Mesothelial cell of epicardium (in vitro differentiated cells): Measurements from ENCODE around the gene FUS. TPM values are rescaled to one million over a fixed set of nuclear protein-coding genes. Genes with fewer than 3 reads are reported as not detected.
"Not testable (repeated sequence)": the region's sequence is repeated elsewhere in the genome, so short reads cannot be mapped to it uniquely, and the experiment has no call there.

Experiments
- DNase-seq, 2 experiments: peaks; one replicate each; pipeline ENCODE4 v3.0.0; 2021; ENCODE audit warnings: low spot score in 2 of 2; ENCODE audit not compliant: unreplicated experiment in 2 of 2
- H3K27ac Mint-ChIP-seq: 2 replicates; pipeline ENCODE4 v1.8.0; 2021; ENCODE audit warnings: mixed read lengths
- H3K27me3 Mint-ChIP-seq: 2 replicates; pipeline ENCODE4 v1.8.0; 2021; ENCODE audit warnings: low read depth, mixed read lengths
- H3K36me3 Mint-ChIP-seq: 2 replicates; pipeline ENCODE4 v1.8.0; 2021; ENCODE audit warnings: mixed read lengths
- H3K4me1 Mint-ChIP-seq: 2 replicates; pipeline ENCODE4 v1.8.0; 2021; ENCODE audit warnings: mixed read lengths
- H3K4me3 Mint-ChIP-seq: 2 replicates; pipeline ENCODE4 v1.8.0; 2021; ENCODE audit warnings: mild to moderate bottlenecking, moderate library complexity, mixed read lengths
- H3K9me3 Mint-ChIP-seq: 2 replicates; pipeline ENCODE4 v1.8.0; 2021; ENCODE audit warnings: mixed read lengths
- CTCF ChIP-seq: fragments of 200-600 bp; sonication (generic); IDR thresholded peaks from one replicate; pipeline ENCODE4 v1.5.0; 2021; ENCODE audit warnings: antibody characterized with exemption; ENCODE audit not compliant: unreplicated experiment
- total RNA-seq: library from RNA; stranded (reverse); gene quantifications from 3 replicates; pipeline ENCODE4 v1.2.1, GENCODE V29; 2021

FUS gene
- total RNA-seq, 1 donor from 2014 or later = 718 TPM

GRCh38 chr16:31143011-31143693, 36.8 kb upstream of the FUS start:
- Mint-ChIP-seq H3K4me3 (peak overlapping the region; percentile 47), H3K27ac (no peak overlapping the region), H3K27me3 (peaks cover 29% of the 10 kb centered on the region), H3K9me3 (no peaks in the 10 kb centered on the region), H3K36me3 (no peaks in the 10 kb centered on the region), H3K4me1 (peaks cover 33% of the 10 kb centered on the region)
- no peak for DNase-seq
- no peak for TF ChIP-seq CTCF

- Mint-ChIP-seq H3K9me3 (no peaks in the 10 kb centered on the region), H3K27ac (no peak overlapping the region), H3K27me3 (peaks cover 32% of the 10 kb centered on the region), H3K4me3 (peak overlapping the region; percentile 47), H3K36me3 (no peaks in the 10 kb centered on the region), H3K4me1 (peaks cover 27% of the 10 kb centered on the region)
- TF ChIP-seq CTCF = no peak
- no peak for DNase-seq
Measured at GRCh38 chr16:31143694-31144148, 36.2 kb upstream of the FUS start.

DNA sequence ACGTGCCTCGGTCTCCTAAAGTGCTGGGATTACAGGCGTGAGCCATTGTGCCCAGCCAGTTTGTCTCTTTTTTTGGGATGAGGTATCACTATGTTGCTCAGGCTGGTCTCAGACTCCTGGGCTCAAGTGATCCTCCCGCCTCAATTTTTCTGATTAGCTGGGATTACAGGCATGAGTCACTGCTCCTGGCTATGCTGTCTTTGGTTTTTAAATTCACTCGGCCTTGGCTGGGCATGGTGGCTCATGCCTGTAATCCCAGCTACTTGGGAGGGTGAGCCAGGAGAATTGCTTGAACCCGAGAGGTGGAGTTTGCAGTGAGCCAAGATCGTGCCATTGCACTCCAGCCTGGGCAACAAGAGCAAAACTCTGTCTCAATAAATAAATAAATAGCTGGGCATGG, 35.5 kb upstream of the FUS start:
- H3K27me3 Mint-ChIP-seq = peaks cover 35% of the 10 kb centered on the region
- H3K9me3 Mint-ChIP-seq, H3K36me3 Mint-ChIP-seq, H3K4me3 Mint-ChIP-seq, DNase-seq, H3K27ac Mint-ChIP-seq: not testable (repeated sequence)
- peaks cover 21% of the 10 kb centered on the region for H3K4me1 Mint-ChIP-seq

DNA sequence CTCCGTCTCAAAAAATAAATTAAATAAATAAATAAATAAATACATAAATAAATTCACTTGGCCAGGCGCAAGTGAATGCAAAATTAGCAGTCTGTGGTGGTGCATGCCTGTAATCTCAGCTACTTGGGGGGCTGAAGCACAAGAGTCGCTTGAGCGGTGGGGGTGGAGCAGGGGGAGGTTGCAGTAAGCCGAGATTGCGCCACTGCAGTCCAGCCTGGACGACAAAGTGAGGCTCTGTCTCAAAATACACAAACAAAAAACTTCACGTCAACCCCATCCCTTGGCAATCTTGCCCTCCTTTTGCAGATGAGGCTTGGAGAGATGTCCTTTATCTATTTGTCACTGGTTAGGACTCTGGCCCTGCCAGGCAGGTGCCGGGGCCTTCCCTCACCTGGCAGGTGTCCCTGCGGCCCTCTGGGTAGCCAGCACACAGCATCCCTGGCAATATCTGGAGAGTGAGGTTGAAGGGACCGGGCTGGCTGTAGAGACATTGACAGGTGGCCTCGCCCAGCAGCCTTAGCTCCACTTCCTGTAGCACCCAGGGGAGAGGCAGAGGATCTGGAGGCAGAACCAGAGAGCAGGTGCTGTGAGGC, 34.4 kb upstream of the FUS start:
- peaks cover 40% of the 10 kb centered on the region for H3K27me3 Mint-ChIP-seq

GRCh38 chr16:31147574-31147973, 32.4 kb upstream of the FUS start:
- TF ChIP-seq CTCF = no peak
- peaks cover 40% of the 10 kb centered on the region for H3K27me3 Mint-ChIP-seq
- H3K9me3 Mint-ChIP-seq = no peaks in the 10 kb centered on the region
- H3K4me3 Mint-ChIP-seq = no peak overlapping the region
- H3K27ac Mint-ChIP-seq = no peak overlapping the region
- H3K4me1 Mint-ChIP-seq = peaks cover 4% of the 10 kb centered on the region
- no peaks in the 10 kb centered on the region for H3K36me3 Mint-ChIP-seq
- no peak for DNase-seq

More for the DNA sequence above, 34.4 kb upstream of the FUS start:
- Mint-ChIP-seq H3K36me3 (no peaks in the 10 kb centered on the region), H3K27ac (no peak overlapping the region), H3K9me3 (no peaks in the 10 kb centered on the region), H3K4me3 (no peak overlapping the region), H3K4me1 (peaks cover 18% of the 10 kb centered on the region)
- no peak for TF ChIP-seq CTCF
- DNase-seq = no peak

- DNase-seq = no peak
- no peaks in the 10 kb centered on the region for H3K9me3 Mint-ChIP-seq
- no peaks in the 10 kb centered on the region for H3K36me3 Mint-ChIP-seq
- peak overlapping the region; percentile 40 for H3K4me3 Mint-ChIP-seq
- no peak overlapping the region for H3K27ac Mint-ChIP-seq
- H3K4me1 Mint-ChIP-seq = peaks cover 4% of the 10 kb centered on the region
- peaks cover 40% of the 10 kb centered on the region for H3K27me3 Mint-ChIP-seq
- TF ChIP-seq CTCF = no peak
Measured at GRCh38 chr16:31148281-31148728, 31.6 kb upstream of the FUS start.
